Activated CD4-positive, alpha-beta memory T cell treated with anti-CD3 and anti-CD28 coated beads, Interleukin-2, amount 10 ng/mL, durations not matched to agents 7 days and 5 days (primary cell): ENCODE results near the gene SHOX. TPM values are rescaled to one million over a fixed set of nuclear protein-coding genes. Genes with fewer than 3 reads are reported as not detected.

ENCODE experiments used
- CTCF ChIA-PET: fragments of 350-600 bp; sonication (Branson Sonifier 250); formaldehyde crosslinking; loops from one replicate; lab custom pipeline; 2021; ENCODE audit warnings: antibody characterized with exemption, inconsistent platforms; lab: Charles Lee
- POLR2A ChIA-PET: fragments of 350-600 bp; sonication (Branson Sonifier 250); formaldehyde crosslinking; loops from one replicate; lab custom pipeline; 2021; ENCODE audit warnings: antibody characterized with exemption; lab: Charles Lee
- DNase-seq: peaks from one replicate; pipeline ENCODE4 v3.0.0-alpha.2; 2020
- H3K27ac Mint-ChIP-seq: one replicate; pipeline ENCODE4 v1.8.0; 2021; ENCODE audit warnings: mild to moderate bottlenecking, mixed read lengths
- H3K27me3 Mint-ChIP-seq: one replicate; pipeline ENCODE4 v1.8.0; 2021; ENCODE audit warnings: mixed read lengths
- H3K36me3 Mint-ChIP-seq: one replicate; pipeline ENCODE4 v1.8.0; 2021; ENCODE audit warnings: low read depth, mixed read lengths
- H3K4me1 Mint-ChIP-seq: one replicate; pipeline ENCODE4 v1.8.0; 2021; ENCODE audit warnings: mixed read lengths
- H3K4me3 Mint-ChIP-seq: one replicate; pipeline ENCODE4 v1.8.0; 2021; ENCODE audit warnings: mild to moderate bottlenecking, mixed read lengths
- H3K9me3 Mint-ChIP-seq: one replicate; pipeline ENCODE4 v1.8.0; 2021; ENCODE audit warnings: mixed read lengths
- total RNA-seq, 2 experiments: library from RNA; stranded (reverse); gene quantifications; one replicate each; pipeline ENCODE4 v1.2.3, GENCODE V29; 2021

SHOX gene
- total RNA-seq, 2 experiments from 2014 or later = not detected

DNA sequence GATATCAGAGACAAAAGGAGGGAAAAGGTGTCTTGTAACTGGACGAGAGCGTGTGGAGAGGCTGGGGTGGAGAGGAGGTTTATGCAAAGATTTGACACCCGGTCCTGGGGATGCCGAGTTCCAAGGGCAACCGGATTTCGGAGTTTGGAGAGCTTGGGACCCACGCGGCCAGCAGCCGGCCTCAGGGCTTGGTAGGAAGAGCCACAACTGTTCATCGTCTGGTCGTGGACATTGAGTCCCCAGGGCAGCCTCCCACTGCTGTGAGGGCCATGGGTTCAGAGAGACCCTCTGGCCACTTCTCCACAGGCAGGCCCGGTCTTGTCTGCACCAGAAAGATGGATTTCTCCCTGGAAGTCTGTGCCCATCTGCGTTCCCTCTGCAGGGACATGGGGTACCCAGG, 46.8 kb downstream of the SHOX start:
- ChIA-PET POLR2A (no interaction called here), CTCF (no interaction called here)
- no peak for DNase-seq
- Mint-ChIP-seq H3K9me3 (peaks cover 37% of the 10 kb centered on the region), H3K27ac (no peak overlapping the region), H3K27me3 (no peaks in the 10 kb centered on the region), H3K36me3 (peaks cover 4% of the 10 kb centered on the region), H3K4me1 (no peaks in the 10 kb centered on the region), H3K4me3 (no peak overlapping the region)

DNA sequence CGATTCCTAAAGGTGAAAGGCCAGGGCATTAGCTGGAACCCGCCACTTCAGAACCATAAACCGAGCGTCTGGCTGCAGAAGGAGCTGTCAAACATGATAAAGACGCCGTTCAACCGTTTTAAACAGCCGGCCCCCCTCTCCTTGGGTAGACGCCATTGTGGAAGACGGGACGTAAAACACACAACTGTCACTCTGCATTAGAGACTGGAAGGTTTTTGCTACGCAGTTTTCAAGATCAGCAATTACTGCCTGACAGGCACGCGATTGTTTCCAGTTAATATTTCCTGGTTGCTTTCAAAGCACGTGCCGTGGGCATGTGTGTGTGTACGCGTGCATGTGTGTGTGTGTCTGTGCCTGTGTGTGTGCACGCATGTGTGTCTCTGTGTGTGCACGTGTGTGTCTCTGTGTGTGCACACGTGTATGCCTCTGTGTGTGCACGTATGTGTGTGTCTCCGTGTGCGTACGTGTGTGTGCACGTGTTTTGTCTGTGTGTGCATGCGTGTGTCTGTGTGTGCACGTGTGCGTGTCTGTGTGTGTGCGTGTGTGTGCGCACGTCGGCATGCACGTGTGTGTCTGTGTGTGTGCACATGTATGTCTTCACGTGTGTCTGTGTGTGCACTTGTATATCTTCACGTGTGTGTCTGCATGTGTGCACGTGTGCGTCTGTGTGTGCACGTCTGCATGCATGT, 48.8 kb downstream of the SHOX start:
- H3K36me3 Mint-ChIP-seq = peaks cover 4% of the 10 kb centered on the region
- no peak overlapping the region for H3K4me3 Mint-ChIP-seq
- no peaks in the 10 kb centered on the region for H3K4me1 Mint-ChIP-seq
- CTCF ChIA-PET = no interaction called here
- POLR2A ChIA-PET = no interaction called here
- no peaks in the 10 kb centered on the region for H3K27me3 Mint-ChIP-seq
- peaks cover 33% of the 10 kb centered on the region for H3K9me3 Mint-ChIP-seq
- no peak for DNase-seq
- no peak overlapping the region for H3K27ac Mint-ChIP-seq

DNA sequence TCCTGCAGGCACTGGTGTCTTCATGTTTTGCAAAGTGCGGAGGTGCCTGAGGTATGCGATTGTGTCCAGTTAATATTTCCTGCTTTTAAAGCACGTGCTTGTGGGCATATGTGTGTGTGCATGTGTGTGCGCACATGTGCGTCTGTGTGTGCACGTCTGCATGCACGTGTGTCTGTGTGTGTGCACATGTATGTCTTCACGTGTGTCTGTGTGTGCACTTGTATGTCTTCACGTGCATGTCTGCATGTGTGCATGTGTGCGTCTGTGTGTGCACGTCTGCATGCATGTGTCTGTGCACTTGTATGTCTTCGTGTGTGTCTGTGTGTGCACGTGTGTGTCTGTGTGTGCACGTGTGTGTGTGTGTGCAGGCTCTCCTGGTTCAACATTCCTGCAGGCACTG, 49.5 kb downstream of the SHOX start:
- DNase-seq = no peak
- no peaks in the 10 kb centered on the region for H3K4me1 Mint-ChIP-seq
- H3K27ac Mint-ChIP-seq = no peak overlapping the region
- peaks cover 4% of the 10 kb centered on the region for H3K36me3 Mint-ChIP-seq
- H3K4me3 Mint-ChIP-seq = no peak overlapping the region
- peaks cover 33% of the 10 kb centered on the region for H3K9me3 Mint-ChIP-seq
- ChIA-PET POLR2A (no interaction called here), CTCF (no interaction called here)
- no peaks in the 10 kb centered on the region for H3K27me3 Mint-ChIP-seq

DNA sequence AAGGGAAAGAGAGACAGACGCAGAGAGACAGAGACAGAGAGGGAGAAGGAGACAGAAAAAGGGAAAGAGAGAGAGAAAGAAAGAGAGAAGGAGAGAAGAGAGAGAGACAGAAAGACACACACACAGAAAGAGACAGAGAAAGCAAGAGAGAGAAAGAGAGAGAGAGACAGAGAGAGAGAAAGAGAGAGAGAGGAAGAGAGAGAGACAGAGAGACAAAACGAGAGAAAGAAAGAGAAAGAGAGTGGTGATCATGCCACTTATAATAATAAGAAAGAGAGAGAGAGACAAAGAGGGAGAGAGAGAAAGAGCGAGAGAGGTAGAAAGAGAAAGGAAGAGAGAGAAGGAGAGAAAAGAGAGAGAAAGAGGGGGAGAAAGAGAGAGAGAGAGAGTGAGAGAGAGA, 51.4 kb downstream of the SHOX start:
- no peak for DNase-seq
- Mint-ChIP-seq H3K27ac (no peak overlapping the region), H3K4me1 (no peaks in the 10 kb centered on the region), H3K4me3 (no peak overlapping the region), H3K36me3 (peaks cover 4% of the 10 kb centered on the region), H3K9me3 (peaks cover 36% of the 10 kb centered on the region), H3K27me3 (no peaks in the 10 kb centered on the region)
- ChIA-PET POLR2A (no interaction called here), CTCF (no interaction called here)

DNA sequence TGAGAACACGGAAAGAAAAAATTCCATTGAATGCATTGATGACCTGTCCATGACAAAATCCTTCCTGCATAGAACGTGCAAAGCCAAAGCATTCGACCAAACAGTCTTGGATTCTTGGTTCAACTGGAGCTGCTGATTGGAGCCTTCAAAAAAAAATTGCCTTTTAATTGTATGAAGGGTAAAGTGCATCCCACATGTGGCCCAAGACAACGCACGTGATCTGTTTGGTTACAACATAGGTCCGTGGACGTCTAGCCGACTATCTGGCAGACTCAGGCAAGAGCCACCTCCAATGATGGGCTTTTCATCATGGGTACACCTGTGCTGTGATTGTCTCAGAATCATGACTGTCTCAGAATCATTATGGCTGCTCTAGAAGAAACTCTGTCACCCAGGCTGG, 52.3 kb downstream of the SHOX start:
- DNase-seq = no peak
- Mint-ChIP-seq H3K36me3 (peaks cover 4% of the 10 kb centered on the region), H3K27me3 (no peaks in the 10 kb centered on the region), H3K9me3 (peaks cover 36% of the 10 kb centered on the region), H3K4me1 (no peaks in the 10 kb centered on the region), H3K4me3 (no peak overlapping the region), H3K27ac (no peak overlapping the region)
- POLR2A ChIA-PET = no interaction called here
- CTCF ChIA-PET = no interaction called here

DNA sequence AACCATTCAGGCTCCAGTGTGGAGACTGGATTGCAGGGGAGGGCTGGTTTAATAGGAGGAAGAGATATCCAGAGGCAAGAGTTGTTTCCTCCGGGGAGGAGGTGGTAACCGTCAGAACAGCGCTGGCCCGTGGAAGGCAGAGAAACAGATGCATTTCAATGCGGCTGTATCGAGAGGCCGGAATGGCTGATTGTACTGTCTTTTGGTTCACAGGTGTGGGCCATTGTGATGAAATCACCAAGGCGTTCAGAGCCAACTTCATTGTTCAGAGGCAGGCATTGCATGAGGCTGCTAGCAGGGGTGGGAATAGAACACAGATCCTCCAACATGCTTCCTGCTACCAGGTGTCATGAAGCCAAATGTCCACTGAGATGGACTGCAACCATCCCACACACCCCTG, 53.0 kb downstream of the SHOX start:
- ChIA-PET CTCF (no interaction called here), POLR2A (no interaction called here)
- DNase-seq = no peak
- Mint-ChIP-seq H3K36me3 (peaks cover 4% of the 10 kb centered on the region), H3K27me3 (no peaks in the 10 kb centered on the region), H3K9me3 (peaks cover 36% of the 10 kb centered on the region), H3K27ac (no peak overlapping the region), H3K4me1 (no peaks in the 10 kb centered on the region), H3K4me3 (no peak overlapping the region)

DNA sequence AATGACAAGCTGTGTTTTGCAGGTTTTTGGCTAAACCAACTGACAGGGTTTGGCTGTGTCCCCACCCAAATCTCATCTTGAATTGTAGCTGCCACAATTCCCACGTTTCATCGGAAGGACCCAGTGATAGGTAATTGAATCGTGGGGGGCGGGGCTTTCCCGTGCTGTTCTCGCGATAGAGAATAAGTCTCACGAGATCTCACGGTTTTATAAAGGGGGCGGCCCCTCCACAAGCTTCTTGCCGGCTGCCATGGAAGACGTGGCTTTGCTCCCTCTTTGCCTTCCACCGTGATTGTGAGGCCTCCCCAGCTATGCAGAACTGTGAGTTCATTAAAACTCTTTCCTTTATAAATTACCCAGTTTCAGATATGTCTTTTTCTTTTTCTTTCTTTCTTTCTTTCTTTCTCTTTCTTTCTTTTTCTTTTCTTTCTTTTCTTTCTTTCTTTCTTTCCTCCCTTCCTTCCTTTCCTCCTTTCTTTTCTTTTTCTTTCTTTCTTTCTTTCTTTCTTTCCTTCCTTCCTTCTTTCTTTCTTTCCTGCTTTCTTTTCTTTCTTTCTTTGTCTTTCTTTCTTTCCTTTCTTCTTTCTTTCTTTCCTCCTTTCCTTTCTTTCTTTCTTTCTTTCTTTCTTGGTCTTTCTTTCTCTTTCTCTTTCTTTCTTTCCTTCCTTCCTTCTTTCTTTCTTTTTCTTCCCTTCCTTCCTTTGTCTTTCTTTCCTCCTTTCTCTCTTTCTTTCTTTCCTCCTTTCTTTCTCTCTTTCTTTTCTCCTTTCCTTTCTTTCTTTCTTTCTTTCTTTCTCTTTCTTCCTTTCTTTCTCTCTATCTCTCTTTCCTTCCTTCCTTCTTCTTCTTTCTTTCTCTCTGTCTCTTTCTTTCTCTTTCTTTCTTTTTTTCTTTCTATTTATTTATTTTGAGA, 54.8 kb downstream of the SHOX start:
- ChIA-PET CTCF (no interaction called here), POLR2A (no interaction called here)
- peaks cover 30% of the 10 kb centered on the region for H3K9me3 Mint-ChIP-seq
- peaks cover 4% of the 10 kb centered on the region for H3K36me3 Mint-ChIP-seq
- H3K4me1 Mint-ChIP-seq = no peaks in the 10 kb centered on the region
- no peak overlapping the region for H3K27ac Mint-ChIP-seq
- H3K4me3 Mint-ChIP-seq = no peak overlapping the region
- H3K27me3 Mint-ChIP-seq = no peaks in the 10 kb centered on the region
- no peak for DNase-seq

GRCh38 chrX:689983-690382, 59.4 kb downstream of the SHOX start:
- Mint-ChIP-seq H3K4me1 (no peaks in the 10 kb centered on the region), H3K27ac (no peak overlapping the region), H3K4me3 (no peak overlapping the region), H3K27me3 (no peaks in the 10 kb centered on the region), H3K36me3 (no peaks in the 10 kb centered on the region), H3K9me3 (peaks cover 27% of the 10 kb centered on the region)
- DNase-seq = no peak
- CTCF ChIA-PET = no interaction called here
- POLR2A ChIA-PET = no interaction called here

GRCh38 chrX:694800-695199, 64.2 kb downstream of the SHOX start:
- Mint-ChIP-seq H3K36me3 (peaks cover 2% of the 10 kb centered on the region), H3K27ac (no peak overlapping the region), H3K4me1 (no peaks in the 10 kb centered on the region), H3K4me3 (no peak overlapping the region), H3K9me3 (peaks cover 34% of the 10 kb centered on the region), H3K27me3 (no peaks in the 10 kb centered on the region)
- POLR2A ChIA-PET = no interaction called here
- DNase-seq = no peak
- CTCF ChIA-PET = no interaction called here

GRCh38 chrX:698206-698605, 67.6 kb downstream of the SHOX start:
- ChIA-PET CTCF (no interaction called here), POLR2A (no interaction called here)
- DNase-seq = no peak
- no peaks in the 10 kb centered on the region for H3K4me1 Mint-ChIP-seq
- peaks cover 2% of the 10 kb centered on the region for H3K36me3 Mint-ChIP-seq
- no peak overlapping the region for H3K27ac Mint-ChIP-seq
- peaks cover 32% of the 10 kb centered on the region for H3K9me3 Mint-ChIP-seq
- no peaks in the 10 kb centered on the region for H3K27me3 Mint-ChIP-seq
- H3K4me3 Mint-ChIP-seq = no peak overlapping the region

DNA sequence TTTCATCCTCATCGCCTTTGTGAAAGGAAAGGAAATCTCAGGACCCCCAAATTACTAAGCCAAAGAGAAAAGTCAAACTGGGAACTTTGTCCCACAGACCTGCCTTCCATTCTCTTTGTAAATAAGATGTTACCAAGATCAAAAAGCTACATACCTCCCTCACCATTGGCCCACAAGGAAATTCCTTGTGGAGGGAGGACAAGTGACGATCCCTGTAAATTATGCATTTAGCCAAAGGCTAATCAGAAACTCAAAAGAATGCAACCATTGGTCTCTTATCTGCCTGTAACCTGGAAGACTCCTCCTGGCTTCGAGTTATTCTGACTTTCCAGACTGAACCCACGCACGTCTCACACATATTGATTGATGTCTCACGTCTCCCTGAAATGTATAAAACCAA, 70.3 kb downstream of the SHOX start:
- peaks cover 37% of the 10 kb centered on the region for H3K9me3 Mint-ChIP-seq
- H3K4me3 Mint-ChIP-seq = no peak overlapping the region
- ChIA-PET POLR2A (no interaction called here), CTCF (no interaction called here)
- no peaks in the 10 kb centered on the region for H3K27me3 Mint-ChIP-seq
- no peaks in the 10 kb centered on the region for H3K36me3 Mint-ChIP-seq
- no peak for DNase-seq
- no peaks in the 10 kb centered on the region for H3K4me1 Mint-ChIP-seq
- no peak overlapping the region for H3K27ac Mint-ChIP-seq

DNA sequence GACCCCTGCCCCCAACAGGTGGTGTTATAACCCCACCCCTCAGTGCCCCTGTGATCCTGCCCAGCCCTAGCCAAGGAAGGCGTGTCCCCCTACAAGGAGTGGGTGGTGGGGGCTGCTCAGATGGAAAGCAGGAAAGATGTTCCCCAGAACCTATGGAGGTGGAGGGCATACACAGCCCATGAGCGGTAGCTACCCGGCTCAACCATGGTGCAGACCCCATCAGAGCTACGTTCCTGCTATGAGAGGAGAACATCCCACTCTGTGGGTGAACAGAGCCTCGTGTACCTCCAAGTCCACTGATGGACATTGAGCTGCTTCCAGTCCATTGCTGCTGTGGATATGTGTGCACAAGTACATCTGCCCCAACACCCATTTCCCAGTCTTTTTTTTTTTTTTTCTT, 71.1 kb downstream of the SHOX start:
- no peaks in the 10 kb centered on the region for H3K4me1 Mint-ChIP-seq
- ChIA-PET POLR2A (no interaction called here), CTCF (no interaction called here)
- peaks cover 39% of the 10 kb centered on the region for H3K9me3 Mint-ChIP-seq
- no peak overlapping the region for H3K4me3 Mint-ChIP-seq
- H3K27me3 Mint-ChIP-seq = no peaks in the 10 kb centered on the region
- H3K36me3 Mint-ChIP-seq = no peaks in the 10 kb centered on the region
- DNase-seq = no peak
- H3K27ac Mint-ChIP-seq = no peak overlapping the region

GRCh38 chrX:703466-703865, 72.9 kb downstream of the SHOX start:
- ChIA-PET POLR2A (no interaction called here), CTCF (no interaction called here)
- Mint-ChIP-seq H3K9me3 (peaks cover 33% of the 10 kb centered on the region), H3K4me3 (no peak overlapping the region), H3K27ac (no peak overlapping the region), H3K27me3 (no peaks in the 10 kb centered on the region), H3K4me1 (no peaks in the 10 kb centered on the region), H3K36me3 (no peaks in the 10 kb centered on the region)
- DNase-seq = no peak

DNA sequence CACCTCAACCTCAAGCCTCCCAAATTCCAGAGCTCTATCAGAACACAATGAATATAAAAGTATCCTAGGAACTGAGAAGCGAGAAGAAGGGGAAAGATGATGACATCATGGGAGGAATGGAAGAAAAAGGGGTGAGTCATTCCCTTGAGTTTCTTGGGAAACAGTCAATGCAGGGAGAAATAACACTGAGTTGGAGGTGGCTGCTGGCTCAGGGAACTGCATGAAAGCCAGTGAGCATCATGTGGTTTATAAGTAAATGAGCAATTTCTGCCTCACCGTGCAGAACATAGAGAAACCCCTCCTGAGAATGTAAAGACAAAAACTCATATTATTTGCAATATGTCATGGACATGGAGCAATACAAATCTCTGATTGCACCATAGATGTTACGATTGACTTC, 73.3 kb downstream of the SHOX start:
- Mint-ChIP-seq H3K9me3 (peaks cover 30% of the 10 kb centered on the region), H3K36me3 (no peaks in the 10 kb centered on the region), H3K4me1 (no peaks in the 10 kb centered on the region), H3K27ac (no peak overlapping the region), H3K27me3 (no peaks in the 10 kb centered on the region), H3K4me3 (no peak overlapping the region)
- CTCF ChIA-PET = no interaction called here
- POLR2A ChIA-PET = no interaction called here
- no peak for DNase-seq
